ENCODE measurements around the gene MRPS10.

The MRPS10 gene

DNA sequence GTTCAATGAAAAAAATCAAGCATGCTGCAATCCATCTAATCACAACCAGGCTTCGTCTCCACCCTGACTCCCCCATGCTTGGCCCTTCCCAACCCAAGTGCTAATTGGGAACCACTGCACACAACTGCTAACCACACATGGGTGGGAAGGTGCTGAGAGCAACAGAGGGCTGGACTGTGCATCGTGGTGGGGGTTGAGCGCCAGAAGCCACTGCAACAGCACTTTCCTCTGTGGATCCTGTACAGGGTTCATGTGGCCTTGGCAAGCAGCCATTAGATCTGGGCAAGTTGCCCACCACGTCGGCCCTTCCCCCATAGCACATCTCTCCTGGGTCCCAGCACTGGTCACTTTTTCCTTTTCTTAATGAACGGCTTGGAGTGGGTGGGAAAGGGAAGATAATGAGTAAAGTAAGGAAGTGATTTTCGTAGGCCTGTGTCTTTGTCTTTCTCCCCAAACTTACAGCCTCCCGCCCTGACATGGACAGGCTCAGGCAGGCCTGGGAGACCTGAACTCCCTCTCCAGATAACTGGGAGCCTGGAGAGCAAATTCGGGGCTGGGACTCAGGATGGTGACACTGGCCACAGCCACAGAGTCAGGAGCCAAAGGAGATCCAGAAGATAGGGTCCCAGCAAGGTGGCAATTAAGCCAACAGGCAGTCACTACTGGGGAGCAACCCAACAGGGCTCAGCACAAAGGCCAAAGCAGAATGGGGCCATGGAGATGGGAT is 34.4 kb upstream of the MRPS10 start:
- TF ChIP-seq GATA3 (IDR thresholded peaks at IDR 0.05; ENCODE audit: low read depth, low read length) (no peak), GATA2 (IDR thresholded peaks at IDR 0.05; ENCODE audit: low read depth, low read length) (peak; percentile 85)

DNA sequence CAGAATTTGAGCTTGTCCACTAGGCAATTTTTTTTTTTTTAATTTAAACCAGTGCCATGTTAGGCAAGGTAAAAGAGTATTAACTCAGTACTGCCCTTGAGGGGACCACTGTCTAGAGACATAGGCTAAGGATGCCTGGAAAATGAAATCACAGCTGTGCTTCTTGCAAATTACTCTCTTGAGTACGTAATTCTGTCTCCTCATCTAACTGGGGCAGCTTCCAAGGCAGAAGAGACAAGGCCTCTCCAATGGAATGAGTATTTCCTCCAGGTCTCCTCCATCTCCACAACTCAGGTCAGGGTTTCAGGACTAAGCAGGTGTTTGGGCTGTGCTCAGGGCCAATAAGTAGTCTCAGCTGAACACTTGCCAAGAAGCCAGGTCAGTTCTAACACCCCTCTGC is 33.8 kb upstream of the MRPS10 start:
- TF ChIP-seq GATA2 (IDR thresholded peaks at IDR 0.05; ENCODE audit: low read depth, low read length) (no peak), GATA3 (IDR thresholded peaks at IDR 0.05; ENCODE audit: low read depth, low read length) (no peak)

DNA sequence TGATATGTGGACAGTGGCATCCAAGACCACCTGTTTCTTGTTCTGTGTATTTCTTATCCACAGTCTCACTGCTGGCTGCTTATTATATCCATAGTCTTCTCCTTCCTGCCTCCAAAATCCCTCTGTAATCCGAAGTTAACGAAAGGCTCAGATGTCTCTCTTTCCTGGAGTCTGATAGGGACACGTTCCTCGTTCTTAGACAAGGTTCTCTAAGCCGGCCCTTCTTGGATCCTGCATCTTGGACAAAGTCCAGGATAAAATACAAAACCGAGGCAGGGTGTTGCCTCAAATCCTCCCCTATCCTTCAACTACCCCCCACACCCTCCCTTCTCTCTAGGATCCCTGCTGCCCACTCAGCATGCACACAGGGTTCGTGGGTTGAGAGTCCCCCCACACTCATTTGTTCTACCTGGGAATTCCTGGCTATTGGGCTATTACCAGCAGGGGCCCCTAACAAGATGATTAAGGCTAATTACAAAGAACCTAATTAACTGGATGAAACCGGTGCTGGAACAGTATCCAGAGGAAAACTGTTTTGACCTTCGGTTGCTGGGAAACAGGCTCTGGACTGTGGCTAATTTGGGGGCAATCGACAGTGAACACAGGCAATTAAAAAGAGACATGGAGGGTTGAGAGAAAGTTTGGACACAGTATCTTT is 32.7 kb upstream of the MRPS10 start:
- TF ChIP-seq GATA3 (IDR thresholded peaks at IDR 0.05; ENCODE audit: low read depth, low read length) (no peak), GATA2 (IDR thresholded peaks at IDR 0.05; ENCODE audit: low read depth, low read length) (no peak)

GRCh38 chr6:42249279-42249678 is 31.6 kb upstream of the MRPS10 start:
- TF ChIP-seq GATA2 (IDR thresholded peaks at IDR 0.05; ENCODE audit: low read depth, low read length) (no peak), GATA3 (IDR thresholded peaks at IDR 0.05; ENCODE audit: low read depth, low read length) (no peak)

DNA sequence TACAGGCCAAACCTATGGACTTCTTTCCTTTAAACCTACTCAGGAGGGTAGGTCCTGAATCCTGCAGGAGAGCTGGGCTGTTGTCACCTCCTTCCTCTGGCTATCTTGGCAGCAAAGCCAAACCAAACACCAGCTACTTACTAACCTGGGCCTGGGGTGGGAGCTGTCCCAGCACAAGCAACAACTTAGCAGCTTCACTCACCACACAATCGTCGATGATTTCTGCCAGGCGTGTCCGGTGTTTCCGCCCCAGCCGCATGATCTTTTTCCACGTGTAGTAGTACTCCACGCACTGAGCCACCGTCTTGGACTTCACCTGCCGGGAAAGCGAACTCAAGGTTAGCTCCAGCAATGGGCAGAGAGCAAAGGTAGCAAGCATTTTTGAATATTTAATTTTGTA is 25.4 kb upstream of the MRPS10 start:
- TF ChIP-seq GATA2 (IDR thresholded peaks at IDR 0.05; ENCODE audit: low read depth, low read length) (no peak), GATA3 (IDR thresholded peaks at IDR 0.05; ENCODE audit: low read depth, low read length) (no peak)

DNA sequence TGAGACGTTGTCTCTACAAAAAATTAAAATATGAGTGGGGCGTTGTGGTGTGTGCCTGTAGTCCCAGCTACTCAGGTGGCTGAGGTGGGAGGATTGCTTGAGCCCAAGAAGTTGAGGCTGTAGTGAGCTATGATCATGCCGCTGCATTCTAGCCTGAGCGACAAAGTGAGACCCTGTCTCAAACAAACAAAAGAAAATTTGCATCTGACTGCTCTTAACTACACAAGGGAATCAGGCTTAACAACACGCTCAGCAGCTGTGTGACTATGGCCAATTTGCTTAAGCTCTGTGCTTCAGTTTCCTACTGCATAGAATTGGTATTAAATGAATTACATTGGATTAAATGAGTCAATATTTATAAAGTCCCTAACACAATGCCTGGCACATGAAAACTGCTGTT is 24.3 kb upstream of the MRPS10 start:
- TF ChIP-seq GATA3 (IDR thresholded peaks at IDR 0.05; ENCODE audit: low read depth, low read length) (no peak), GATA2 (IDR thresholded peaks at IDR 0.05; ENCODE audit: low read depth, low read length) (no peak)

- TF ChIP-seq GATA2 (IDR thresholded peaks at IDR 0.05; ENCODE audit: low read depth, low read length) (no peak), GATA3 (IDR thresholded peaks at IDR 0.05; ENCODE audit: low read depth, low read length) (no peak)
Measured at GRCh38 chr6:42239736-42240375, 22.2 kb upstream of the MRPS10 start.

GRCh38 chr6:42239333-42239732 is 21.7 kb upstream of the MRPS10 start:
- TF ChIP-seq GATA3 (IDR thresholded peaks at IDR 0.05; ENCODE audit: low read depth, low read length), result no peak
- no peak for TF ChIP-seq GATA2 (IDR thresholded peaks at IDR 0.05; ENCODE audit: low read depth, low read length)

DNA sequence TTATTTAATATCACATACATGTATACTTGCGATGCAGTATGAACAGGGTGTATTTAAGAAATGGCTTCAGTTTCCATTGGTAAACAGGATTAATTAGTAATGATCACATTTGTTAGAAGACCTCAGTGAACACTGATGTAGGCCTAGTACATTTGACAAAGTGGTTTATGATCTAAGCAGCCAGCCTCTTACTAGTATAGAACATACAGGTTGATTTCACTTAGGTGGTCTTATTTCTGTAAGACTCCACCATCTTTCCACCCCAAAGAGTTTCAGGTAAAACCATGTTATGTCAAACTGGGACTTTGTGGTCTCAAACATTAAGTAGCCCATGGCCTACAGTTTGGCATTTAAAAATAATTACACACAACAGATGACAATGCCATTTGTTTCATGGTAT is 20.2 kb upstream of the MRPS10 start:
- TF ChIP-seq GATA3 (IDR thresholded peaks at IDR 0.05; ENCODE audit: low read depth, low read length), result no peak
- TF ChIP-seq GATA2 (IDR thresholded peaks at IDR 0.05; ENCODE audit: low read depth, low read length), result no peak

DNA sequence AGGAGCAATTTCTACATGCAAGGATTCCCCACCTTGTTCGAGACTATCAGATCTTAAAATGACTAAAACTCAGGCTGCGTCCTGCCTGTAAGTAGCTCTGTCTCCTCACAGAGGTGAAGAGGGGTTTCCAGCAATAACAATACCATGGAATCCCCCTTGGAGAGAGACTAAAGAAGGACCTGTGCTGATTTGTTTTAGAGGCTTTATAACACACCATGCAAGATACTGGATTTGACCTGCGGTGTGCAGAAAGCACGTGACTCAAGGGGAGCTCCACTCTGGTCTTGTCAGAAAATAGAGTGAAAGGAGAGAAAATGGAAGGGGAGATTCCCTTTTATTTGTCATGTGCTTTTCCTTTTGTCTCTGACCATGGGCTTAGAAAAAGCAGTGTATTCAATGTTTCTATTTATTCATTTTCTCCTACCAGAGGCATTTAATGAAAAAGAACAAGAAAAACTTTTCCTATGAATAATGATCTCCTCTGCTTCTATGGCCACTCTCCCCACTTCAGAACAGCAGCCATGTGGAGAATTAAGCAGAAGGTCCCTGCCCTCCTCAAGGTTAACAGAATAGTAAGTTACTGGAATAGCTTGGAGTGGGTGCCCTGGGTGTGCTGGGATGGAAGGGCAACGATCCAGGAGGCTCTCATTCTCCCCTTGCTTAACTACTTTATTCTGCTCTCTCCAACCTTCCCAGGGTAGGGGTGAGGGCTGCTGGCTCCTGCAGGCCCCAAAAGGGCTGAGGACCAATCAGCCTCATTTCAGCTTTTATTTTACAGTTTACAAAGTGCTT is 19.2 kb upstream of the MRPS10 start:
- TF ChIP-seq GATA3 (IDR thresholded peaks at IDR 0.05; ENCODE audit: low read depth, low read length), result no peak
- TF ChIP-seq GATA2 (IDR thresholded peaks at IDR 0.05; ENCODE audit: low read depth, low read length), result no peak

DNA sequence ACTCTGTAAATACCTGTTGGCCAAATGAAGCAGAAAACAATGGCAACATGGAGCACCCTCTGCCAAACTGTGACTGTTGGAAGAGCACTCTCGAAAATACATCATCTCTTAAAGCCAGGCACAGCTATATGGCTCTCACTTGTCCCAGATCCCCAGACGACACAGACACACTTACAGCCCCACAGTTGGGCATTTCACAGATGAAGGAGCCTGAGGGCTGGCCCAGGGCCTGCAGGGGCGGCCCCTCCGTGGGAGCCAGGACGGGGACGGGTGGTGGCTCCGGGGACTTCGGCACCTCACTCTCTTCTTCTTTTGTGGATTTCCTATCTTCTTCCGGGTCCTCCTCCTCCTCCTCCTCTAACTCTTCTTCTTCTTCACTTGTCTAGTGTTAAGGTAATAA is 18.4 kb upstream of the MRPS10 start:
- TF ChIP-seq GATA3 (IDR thresholded peaks at IDR 0.05; ENCODE audit: low read depth, low read length) (no peak), GATA2 (IDR thresholded peaks at IDR 0.05; ENCODE audit: low read depth, low read length) (no peak)

DNA sequence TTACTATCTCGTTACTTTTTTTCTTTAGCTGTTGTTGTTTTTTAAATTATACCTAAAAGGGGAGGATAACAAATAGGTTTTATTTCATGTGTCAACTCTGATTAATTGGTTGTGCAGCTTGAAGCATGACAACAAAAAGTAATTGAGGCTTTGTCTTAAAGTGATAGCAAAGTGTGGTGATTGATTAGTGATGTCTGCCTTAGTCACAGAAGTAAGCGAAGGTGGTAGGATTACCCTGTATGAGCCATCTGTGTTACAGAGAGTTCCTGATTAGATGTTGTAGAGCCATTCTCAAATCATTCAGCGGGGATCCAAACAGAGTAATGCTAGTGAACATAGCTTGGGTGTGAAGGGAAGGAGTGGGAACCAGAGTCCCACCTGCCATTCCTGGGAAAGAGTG is 14.4 kb upstream of the MRPS10 start:
- TF ChIP-seq GATA3 (IDR thresholded peaks at IDR 0.05; ENCODE audit: low read depth, low read length) (no peak), GATA2 (IDR thresholded peaks at IDR 0.05; ENCODE audit: low read depth, low read length) (no peak)

DNA sequence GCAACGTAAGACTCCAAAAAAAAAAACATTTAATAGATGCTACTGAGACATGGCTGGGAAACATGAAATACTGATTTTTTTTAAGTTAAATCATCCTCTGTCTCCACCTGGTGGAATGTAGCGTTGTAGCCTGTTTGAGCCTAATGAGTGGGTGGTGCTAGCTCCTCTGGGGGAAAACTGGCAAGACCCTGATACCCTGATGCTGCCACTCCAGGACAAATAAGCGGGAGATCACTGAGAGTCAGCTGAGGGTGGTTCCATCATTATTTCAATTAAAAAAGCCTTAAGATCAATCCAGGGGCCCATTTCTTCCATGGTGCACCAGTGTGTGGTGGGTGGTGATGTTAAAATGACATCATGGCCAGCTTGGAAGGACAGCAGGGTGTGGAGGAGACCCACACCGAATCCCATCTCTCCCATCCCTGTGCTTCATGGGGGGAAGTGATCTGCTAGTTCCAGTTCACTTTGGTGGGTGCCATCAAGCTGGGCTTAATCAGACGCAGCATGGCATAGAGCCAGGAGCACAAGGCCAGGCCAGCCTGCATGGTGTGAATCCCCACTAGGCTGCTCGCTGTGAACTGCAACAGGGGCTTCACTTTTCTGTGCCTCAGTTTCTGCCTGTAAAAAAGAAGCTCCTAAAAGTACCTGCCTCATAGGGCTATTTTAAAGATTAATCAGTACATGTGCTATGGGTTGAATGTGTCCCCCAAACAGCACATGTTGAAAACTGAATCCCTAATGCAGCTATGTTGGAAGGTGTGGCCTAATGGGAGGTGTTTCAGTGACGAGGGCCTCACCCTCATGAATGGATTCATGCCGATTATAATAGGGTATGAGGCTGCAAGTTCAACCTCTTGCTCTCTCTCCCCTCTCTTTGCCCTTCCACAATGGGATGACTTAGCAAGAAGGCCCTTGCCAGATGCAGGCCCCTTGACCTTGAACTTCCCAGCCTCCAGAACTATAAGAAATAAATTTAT is 13.0 kb upstream of the MRPS10 start:
- TF ChIP-seq GATA2 (IDR thresholded peaks at IDR 0.05; ENCODE audit: low read depth, low read length), result no peak
- TF ChIP-seq GATA3 (IDR thresholded peaks at IDR 0.05; ENCODE audit: low read depth, low read length), result no peak
